ENCODE results near the gene IL1F10.

IL1F10 gene

DNA sequence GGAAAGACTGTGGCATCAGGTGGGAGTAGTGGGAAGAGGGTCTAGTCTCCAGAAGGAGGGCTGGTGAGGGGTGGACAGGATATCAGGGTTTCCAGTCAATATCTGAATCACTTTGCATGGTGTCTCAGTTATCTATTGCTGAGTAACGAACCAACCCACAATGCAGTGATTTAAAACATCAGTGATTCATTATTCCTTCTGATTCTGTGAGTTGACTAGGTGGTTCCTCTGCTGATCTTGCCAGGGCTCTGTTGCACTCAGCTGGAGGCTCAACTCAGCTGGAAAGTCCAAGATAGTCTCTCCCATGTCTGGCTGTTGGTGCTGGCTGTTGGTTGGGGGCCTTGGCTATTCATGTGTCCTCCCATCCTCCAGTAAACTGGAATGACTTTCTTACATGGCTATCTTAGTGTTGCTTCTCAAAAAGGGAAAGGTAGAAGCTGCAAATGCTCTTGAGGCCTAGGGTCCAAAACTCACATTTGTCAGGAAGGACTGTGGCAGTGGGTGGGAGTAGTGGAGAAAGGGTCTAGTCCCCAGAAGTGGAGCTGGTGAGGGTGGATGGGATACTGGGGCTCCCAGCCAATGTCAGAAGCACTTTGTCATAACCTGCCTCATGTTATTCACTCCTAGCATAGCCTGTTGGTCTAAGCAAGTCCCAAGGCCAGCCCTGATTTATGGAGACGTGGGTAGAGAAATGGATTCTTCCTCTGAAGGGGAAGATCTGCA, 13.9 kb downstream of the IL1F10 start:
- peaks cover 5 to 12% of the 10 kb centered on the region in 2 experiments for H3K4me1 ChIP-seq (ENCODE audit: control insufficient read depth in 1 of 2, insufficient read depth in 1 of 2, low read depth in 1 of 2, low read length in 1 of 2)
- no peak for TF ChIP-seq CTCF (IDR thresholded peaks at IDR 0.05)
- peaks cover 37% of the 10 kb centered on the region for H3K27me3 ChIP-seq
- no peaks in the 10 kb centered on the region for H3K9me3 ChIP-seq
- H3K4me3 ChIP-seq (ENCODE audit: low read depth in 1 of 2, low read length in 1 of 2), result no peak overlapping the region
- no peak overlapping the region for H3K27ac ChIP-seq
- H3K36me3 ChIP-seq, result no peaks in the 10 kb centered on the region

GRCh38 chr2:113083296-113083695, 15.5 kb downstream of the IL1F10 start:
- Histone ChIP-seq H3K4me3 (ENCODE audit: low read depth in 1 of 2, low read length in 1 of 2) (no peak overlapping the region), H3K27me3 (peaks cover 37% of the 10 kb centered on the region), H3K27ac (peak overlapping the region; percentile 21), H3K9me3 (no peaks in the 10 kb centered on the region), H3K4me1 (ENCODE audit: control insufficient read depth in 1 of 2, insufficient read depth in 1 of 2, low read depth in 1 of 2, low read length in 1 of 2) (peaks cover 5 to 12% of the 10 kb centered on the region in 2 experiments), H3K36me3 (no peaks in the 10 kb centered on the region)
- no peak for TF ChIP-seq CTCF (IDR thresholded peaks at IDR 0.05)

DNA sequence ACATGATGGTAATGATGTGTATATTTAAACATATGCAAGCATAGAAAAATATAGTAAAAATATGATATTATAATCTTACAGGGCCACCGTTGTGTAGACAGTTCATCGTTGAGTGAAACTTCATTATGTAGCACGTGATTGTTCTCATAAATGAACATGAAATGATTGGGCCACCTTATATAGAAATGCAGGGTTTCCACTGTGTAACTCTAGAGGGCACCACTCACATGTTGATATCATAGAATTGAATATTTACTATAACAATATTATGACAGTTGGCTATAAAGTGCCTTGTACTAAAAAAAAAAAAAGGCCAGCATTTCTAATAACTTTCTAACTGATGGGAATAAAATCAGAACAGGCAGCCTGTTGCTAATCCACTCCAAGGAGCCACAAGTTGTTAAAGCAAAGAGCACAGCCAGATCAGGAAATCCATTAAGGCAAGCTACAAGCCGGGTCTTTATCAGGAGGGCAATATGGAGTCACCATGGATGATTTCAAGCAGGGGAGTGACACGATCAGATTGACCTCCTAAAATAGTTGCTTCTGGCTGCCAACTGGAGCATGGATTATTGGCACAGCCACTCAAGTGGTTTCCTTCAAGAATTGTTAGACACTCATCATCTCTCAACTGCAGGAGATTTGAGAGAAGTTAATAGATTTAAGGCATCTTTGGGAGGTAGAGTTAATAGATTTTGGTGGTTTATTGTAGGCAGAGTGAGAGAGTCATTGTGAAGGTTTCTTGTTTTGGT, 16.7 kb downstream of the IL1F10 start:
- H3K27ac ChIP-seq, result no peak overlapping the region
- no peaks in the 10 kb centered on the region for H3K9me3 ChIP-seq
- H3K4me1 ChIP-seq (ENCODE audit: control insufficient read depth in 1 of 2, insufficient read depth in 1 of 2, low read depth in 1 of 2, low read length in 1 of 2), result peaks cover 5 to 12% of the 10 kb centered on the region in 2 experiments
- H3K36me3 ChIP-seq, result no peaks in the 10 kb centered on the region
- no peak overlapping the region for H3K4me3 ChIP-seq (ENCODE audit: low read depth in 1 of 2, low read length in 1 of 2)
- TF ChIP-seq CTCF (IDR thresholded peaks at IDR 0.05), result peak; percentile 40
- peaks cover 33% of the 10 kb centered on the region for H3K27me3 ChIP-seq

GRCh38 chr2:113085542-113085941, 17.8 kb downstream of the IL1F10 start:
- Histone ChIP-seq H3K4me3 (ENCODE audit: low read depth in 1 of 2, low read length in 1 of 2) (no peak overlapping the region), H3K4me1 (ENCODE audit: control insufficient read depth in 1 of 2, insufficient read depth in 1 of 2, low read depth in 1 of 2, low read length in 1 of 2) (peaks cover 15 to 23% of the 10 kb centered on the region in 2 experiments), H3K36me3 (no peaks in the 10 kb centered on the region), H3K9me3 (no peaks in the 10 kb centered on the region), H3K27ac (no peak overlapping the region), H3K27me3 (peaks cover 22% of the 10 kb centered on the region)
- no peak for TF ChIP-seq CTCF (IDR thresholded peaks at IDR 0.05)

DNA sequence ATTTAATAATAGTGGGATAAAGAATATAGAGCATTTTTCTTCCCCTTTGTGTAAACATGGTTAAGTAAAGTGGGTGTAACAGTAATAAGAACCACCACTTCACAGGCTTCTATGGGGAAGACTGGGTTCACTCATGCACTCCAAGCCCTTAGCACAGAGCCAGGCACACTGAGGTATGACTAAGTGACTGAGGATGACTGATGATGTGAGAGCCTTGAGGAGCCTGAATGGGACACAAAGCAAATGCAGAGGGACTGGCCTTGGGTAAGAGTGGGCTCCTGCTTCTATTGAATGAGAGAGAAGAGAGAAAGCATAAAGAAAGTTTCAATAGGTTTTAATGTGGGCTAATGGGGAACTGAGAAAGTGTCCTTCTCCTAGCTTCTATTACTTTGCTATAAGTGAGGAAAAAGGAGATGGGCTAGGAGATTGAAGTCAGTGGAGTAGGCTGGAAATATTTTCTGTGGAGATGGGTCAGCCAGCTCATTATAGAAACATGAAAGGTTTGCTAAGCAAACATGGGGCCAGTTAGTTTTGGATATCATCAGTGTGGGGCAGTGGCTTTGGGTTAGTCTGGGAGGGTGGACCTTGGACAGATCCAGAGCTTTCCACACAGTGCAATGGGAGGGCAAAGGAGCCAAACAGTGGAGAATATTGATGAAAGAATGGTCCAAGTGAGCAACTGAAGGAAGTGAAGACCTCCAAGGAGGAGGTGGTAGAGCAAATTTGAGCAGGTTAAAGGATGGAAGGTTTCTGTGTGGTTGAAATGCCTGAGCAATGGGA, 20.6 kb downstream of the IL1F10 start:
- Histone ChIP-seq H3K4me3 (ENCODE audit: low read depth in 1 of 2, low read length in 1 of 2) (no peak overlapping the region), H3K36me3 (no peaks in the 10 kb centered on the region), H3K27ac (no peak overlapping the region), H3K4me1 (ENCODE audit: control insufficient read depth in 1 of 2, insufficient read depth in 1 of 2, low read depth in 1 of 2, low read length in 1 of 2) (peaks cover 13 to 20% of the 10 kb centered on the region in 2 experiments), H3K9me3 (no peaks in the 10 kb centered on the region), H3K27me3 (no peaks in the 10 kb centered on the region)
- no peak for TF ChIP-seq CTCF (IDR thresholded peaks at IDR 0.05)

Measured in neutrophil (primary cell).